Body of pancreas (tissue), 4 donors: ENCODE data around the gene SNX3.

Experiments used
- POLR2A ChIP-seq, 3 donors: fragments of 450-650 bp; IDR thresholded peaks; one replicate each; pipeline ENCODE4 v1.6.1; 2016; ENCODE audit warnings: antibody characterized with exemption in 3 of 3, mild to moderate bottlenecking in 2 of 3
- TF ChIP-seq, protein P1 (sequence below), 7 experiments: fragments of 450-650 bp in 4 of 7; fragments of 200-600 bp in 3 of 7; sonication (generic) in 3 of 7; IDR thresholded peaks; one replicate each; pipeline ENCODE4 v1.5.1; 2016 to 2019; ENCODE audit warnings: antibody characterized with exemption in 7 of 7

DNA sequence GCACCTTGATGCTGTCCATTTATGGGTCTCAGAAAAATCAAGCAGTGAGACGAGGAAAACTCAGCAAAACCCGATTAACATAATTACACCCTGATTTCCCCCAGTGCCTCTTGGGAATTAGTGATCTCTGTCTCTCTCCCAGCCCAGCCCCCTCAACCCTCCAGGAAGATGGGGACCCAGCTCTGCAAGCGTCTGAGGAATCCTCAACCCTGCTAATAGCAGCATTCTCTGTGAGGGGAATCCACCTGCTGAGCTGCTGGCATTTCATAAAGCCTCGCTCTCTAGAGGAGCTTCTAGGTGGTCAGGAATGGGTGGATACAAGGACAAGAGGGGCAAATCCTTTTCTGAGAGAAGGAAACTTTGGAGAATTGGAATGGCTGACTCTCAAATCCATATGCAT is 81.1 kb downstream of the SNX3 start:
- TF ChIP-seq, protein P1, sequence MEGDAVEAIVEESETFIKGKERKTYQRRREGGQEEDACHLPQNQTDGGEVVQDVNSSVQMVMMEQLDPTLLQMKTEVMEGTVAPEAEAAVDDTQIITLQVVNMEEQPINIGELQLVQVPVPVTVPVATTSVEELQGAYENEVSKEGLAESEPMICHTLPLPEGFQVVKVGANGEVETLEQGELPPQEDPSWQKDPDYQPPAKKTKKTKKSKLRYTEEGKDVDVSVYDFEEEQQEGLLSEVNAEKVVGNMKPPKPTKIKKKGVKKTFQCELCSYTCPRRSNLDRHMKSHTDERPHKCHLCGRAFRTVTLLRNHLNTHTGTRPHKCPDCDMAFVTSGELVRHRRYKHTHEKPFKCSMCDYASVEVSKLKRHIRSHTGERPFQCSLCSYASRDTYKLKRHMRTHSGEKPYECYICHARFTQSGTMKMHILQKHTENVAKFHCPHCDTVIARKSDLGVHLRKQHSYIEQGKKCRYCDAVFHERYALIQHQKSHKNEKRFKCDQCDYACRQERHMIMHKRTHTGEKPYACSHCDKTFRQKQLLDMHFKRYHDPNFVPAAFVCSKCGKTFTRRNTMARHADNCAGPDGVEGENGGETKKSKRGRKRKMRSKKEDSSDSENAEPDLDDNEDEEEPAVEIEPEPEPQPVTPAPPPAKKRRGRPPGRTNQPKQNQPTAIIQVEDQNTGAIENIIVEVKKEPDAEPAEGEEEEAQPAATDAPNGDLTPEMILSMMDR (IDR thresholded peaks at IDR 0.05) = no peak
- TF ChIP-seq POLR2A (IDR thresholded peaks at IDR 0.05) = no peak
